WTC11 (cell line): Measurements from ENCODE around the gene MALT1. TPM values are rescaled to one million over a fixed set of nuclear protein-coding genes. Genes with fewer than 3 reads are reported as not detected.

Experiments used
- ATAC-seq: fragments of 200-7000 bp; cut with Tn5 transposase; 2 replicates; pipeline ENCODE4 v1.10.0; 2021; ENCODE audit warnings: mild to moderate bottlenecking, moderate library complexity
- CTCF ChIA-PET: fragments of 300-600 bp; sonication (Branson Sonifier 250); formaldehyde crosslinking; loops from one replicate; lab custom pipeline; 2021; ENCODE audit warnings: antibody characterized with exemption; lab: Charles Lee
- POLR2A ChIA-PET: fragments of 350-600 bp; sonication (Branson Sonifier 250); formaldehyde crosslinking; loops from one replicate; lab custom pipeline; 2021; ENCODE audit warnings: antibody characterized with exemption; lab: Charles Lee
- DNase-seq: peaks from one replicate; pipeline ENCODE4 v3.0.0; 2021; ENCODE audit warnings: low spot score
- H3K27ac Mint-ChIP-seq: 2 replicates; pipeline ENCODE4 v1.8.0; 2021; ENCODE audit warnings: mixed read lengths
- H3K27me3 Mint-ChIP-seq: 2 replicates; pipeline ENCODE4 v1.8.0; 2021; ENCODE audit warnings: low read depth, mild to moderate bottlenecking, moderate library complexity, mixed read lengths
- H3K36me3 Mint-ChIP-seq: 2 replicates; pipeline ENCODE4 v1.8.0; 2021; ENCODE audit warnings: mixed read lengths
- H3K4me1 Mint-ChIP-seq: 2 replicates; pipeline ENCODE4 v1.8.0; 2022; ENCODE audit warnings: mixed read lengths
- H3K4me3 Mint-ChIP-seq: 2 replicates; pipeline ENCODE4 v1.8.0; 2021; ENCODE audit warnings: mild to moderate bottlenecking, moderate library complexity, mixed read lengths
- H3K9me3 Mint-ChIP-seq: 2 replicates; pipeline ENCODE4 v1.8.0; 2021; ENCODE audit warnings: mixed read lengths
- FOXP1 ChIP-seq: sonication (generic); formaldehyde crosslinking; IDR thresholded peaks from 2 replicates; pipeline ENCODE4 v1.8.0; 2022; ENCODE audit warnings: missing genetic modification reagents, mild to moderate bottlenecking, moderate library complexity, borderline replicate concordance
- RORB ChIP-seq: fragments of 250-450 bp; sonication (Bioruptor Pico); IDR thresholded peaks from 2 replicates; pipeline ENCODE4 v1.9.0; 2021; ENCODE audit warnings: mild to moderate bottlenecking
- TEAD1 ChIP-seq: sonication (generic); formaldehyde crosslinking; IDR thresholded peaks from 2 replicates; pipeline ENCODE4 v1.8.0; 2022; ENCODE audit warnings: mild to moderate bottlenecking, missing genetic modification reagents
- ZNF423 ChIP-seq: fragments of 250-450 bp; sonication (Bioruptor Pico); IDR thresholded peaks from 2 replicates; pipeline ENCODE4 v2.1.2; 2022; ENCODE audit warnings: mild to moderate bottlenecking, moderate library complexity
- total RNA-seq: library from RNA; stranded (reverse); gene quantifications from 3 replicates; pipeline ENCODE4 v1.2.3, GENCODE V29; 2021
- TF ChIP-seq, protein P1 (sequence below): sonication (generic); formaldehyde crosslinking; IDR thresholded peaks from 2 replicates; pipeline ENCODE4 v1.8.0; 2022; ENCODE audit warnings: mild to moderate bottlenecking, missing genetic modification reagents
- TF ChIP-seq, protein P2 (sequence below): sonication (generic); formaldehyde crosslinking; IDR thresholded peaks from 2 replicates; pipeline ENCODE4 v1.8.1; 2023; ENCODE audit warnings: mild to moderate bottlenecking, missing genetic modification reagents
- TF ChIP-seq, protein P3 (sequence below): sonication (generic); formaldehyde crosslinking; IDR thresholded peaks from 2 replicates; pipeline ENCODE4 v1.8.0; 2022; ENCODE audit warnings: mild to moderate bottlenecking, missing genetic modification reagents
- TF ChIP-seq, protein P4 (sequence below): sonication (generic); formaldehyde crosslinking; IDR thresholded peaks from 2 replicates; pipeline ENCODE4 v1.8.1; 2023; ENCODE audit warnings: mild to moderate bottlenecking, missing genetic modification reagents, moderate library complexity
- TF ChIP-seq, protein P5 (sequence below): sonication (generic); formaldehyde crosslinking; IDR thresholded peaks from 2 replicates; pipeline ENCODE4 v1.8.1; 2022; ENCODE audit warnings: mild to moderate bottlenecking, moderate library complexity, missing genetic modification reagents

MALT1 gene
- total RNA-seq, 1 experiment from 2014 or later = 13.2 TPM

DNA sequence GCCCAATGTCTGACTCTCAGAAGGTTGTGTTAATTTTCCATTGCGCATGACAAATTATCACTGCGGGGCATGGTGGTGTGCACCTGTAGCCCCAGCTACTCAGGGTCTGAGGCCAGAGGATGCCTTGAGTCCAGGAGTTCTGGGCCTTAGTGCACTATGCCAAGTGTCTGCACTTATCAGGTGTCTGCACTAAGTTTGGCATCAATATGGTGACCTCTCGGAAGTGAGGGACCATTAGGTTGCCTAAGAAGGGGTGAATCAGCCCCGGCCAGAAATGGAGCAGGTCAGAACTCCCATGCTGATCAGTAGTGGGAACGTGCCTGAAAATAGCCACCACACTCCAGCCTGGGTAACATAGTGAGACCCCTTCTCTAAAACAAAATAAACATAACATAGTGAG lies 131.7 kb downstream of the MALT1 start:
- Mint-ChIP-seq H3K4me1 (peaks cover 48% of the 10 kb centered on the region), H3K4me3 (no peak overlapping the region), H3K27me3 (no peaks in the 10 kb centered on the region; the same call in 1 of the 2 replicates), H3K36me3 (peaks cover 17% of the 10 kb centered on the region), H3K9me3 (peaks cover 15% of the 10 kb centered on the region), H3K27ac (no peak overlapping the region)
- no peak for ATAC-seq
- no peak for TF ChIP-seq FOXP1 (CRISPR knock-in tag)
- ChIA-PET POLR2A (no interaction called here), CTCF (no interaction called here)
- no peak for DNase-seq

DNA sequence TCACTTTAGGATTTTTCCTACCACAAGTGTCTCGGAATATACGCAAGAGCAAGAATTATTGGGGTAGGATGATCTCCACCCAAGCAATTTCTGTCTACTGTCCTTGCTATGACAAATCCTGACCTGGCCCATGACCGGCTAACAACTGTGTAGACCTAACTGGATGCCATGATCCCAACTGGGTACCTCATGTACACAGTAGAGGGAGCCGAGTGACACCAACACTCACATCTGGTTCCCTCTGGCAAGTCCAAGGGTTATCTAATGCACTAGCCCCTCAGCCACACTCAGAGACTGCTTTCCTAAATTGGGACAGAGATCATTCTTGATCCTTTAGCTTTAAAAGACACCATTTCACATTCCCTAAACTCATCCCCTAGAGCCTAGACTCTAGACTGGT lies 132.7 kb downstream of the MALT1 start:
- POLR2A ChIA-PET = interaction anchor here (1.0 kb wide), 1 partner anchor 9 kb away, joined by 3 read pairs; no protein-coding TSS in a partner anchor
- ATAC-seq = peak; percentile 23; the same call in 1 of the 2 replicates

More for the DNA sequence above, 132.7 kb downstream of the MALT1 start:
- no peaks in the 10 kb centered on the region; the same call in 1 of the 2 replicates for H3K27me3 Mint-ChIP-seq
- CTCF ChIA-PET = no interaction called here
- TF ChIP-seq, protein P1, sequence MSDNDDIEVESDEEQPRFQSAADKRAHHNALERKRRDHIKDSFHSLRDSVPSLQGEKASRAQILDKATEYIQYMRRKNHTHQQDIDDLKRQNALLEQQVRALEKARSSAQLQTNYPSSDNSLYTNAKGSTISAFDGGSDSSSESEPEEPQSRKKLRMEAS = no peak
- TF ChIP-seq, protein P2, sequence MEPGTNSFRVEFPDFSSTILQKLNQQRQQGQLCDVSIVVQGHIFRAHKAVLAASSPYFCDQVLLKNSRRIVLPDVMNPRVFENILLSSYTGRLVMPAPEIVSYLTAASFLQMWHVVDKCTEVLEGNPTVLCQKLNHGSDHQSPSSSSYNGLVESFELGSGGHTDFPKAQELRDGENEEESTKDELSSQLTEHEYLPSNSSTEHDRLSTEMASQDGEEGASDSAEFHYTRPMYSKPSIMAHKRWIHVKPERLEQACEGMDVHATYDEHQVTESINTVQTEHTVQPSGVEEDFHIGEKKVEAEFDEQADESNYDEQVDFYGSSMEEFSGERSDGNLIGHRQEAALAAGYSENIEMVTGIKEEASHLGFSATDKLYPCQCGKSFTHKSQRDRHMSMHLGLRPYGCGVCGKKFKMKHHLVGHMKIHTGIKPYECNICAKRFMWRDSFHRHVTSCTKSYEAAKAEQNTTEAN (CRISPR knock-in tag) = no peak
- TF ChIP-seq, protein P3, sequence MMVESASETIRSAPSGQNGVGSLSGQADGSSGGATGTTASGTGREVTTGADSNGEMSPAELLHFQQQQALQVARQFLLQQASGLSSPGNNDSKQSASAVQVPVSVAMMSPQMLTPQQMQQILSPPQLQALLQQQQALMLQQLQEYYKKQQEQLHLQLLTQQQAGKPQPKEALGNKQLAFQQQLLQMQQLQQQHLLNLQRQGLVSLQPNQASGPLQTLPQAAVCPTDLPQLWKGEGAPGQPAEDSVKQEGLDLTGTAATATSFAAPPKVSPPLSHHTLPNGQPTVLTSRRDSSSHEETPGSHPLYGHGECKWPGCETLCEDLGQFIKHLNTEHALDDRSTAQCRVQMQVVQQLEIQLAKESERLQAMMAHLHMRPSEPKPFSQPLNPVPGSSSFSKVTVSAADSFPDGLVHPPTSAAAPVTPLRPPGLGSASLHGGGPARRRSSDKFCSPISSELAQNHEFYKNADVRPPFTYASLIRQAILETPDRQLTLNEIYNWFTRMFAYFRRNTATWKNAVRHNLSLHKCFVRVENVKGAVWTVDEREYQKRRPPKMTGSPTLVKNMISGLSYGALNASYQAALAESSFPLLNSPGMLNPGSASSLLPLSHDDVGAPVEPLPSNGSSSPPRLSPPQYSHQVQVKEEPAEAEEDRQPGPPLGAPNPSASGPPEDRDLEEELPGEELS (CRISPR knock-in tag) = no peak
- TF ChIP-seq, protein P4, sequence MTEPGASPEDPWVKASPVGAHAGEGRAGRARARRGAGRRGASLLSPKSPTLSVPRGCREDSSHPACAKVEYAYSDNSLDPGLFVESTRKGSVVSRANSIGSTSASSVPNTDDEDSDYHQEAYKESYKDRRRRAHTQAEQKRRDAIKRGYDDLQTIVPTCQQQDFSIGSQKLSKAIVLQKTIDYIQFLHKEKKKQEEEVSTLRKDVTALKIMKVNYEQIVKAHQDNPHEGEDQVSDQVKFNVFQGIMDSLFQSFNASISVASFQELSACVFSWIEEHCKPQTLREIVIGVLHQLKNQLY (CRISPR knock-in tag) = no peak
- TF ChIP-seq RORB (CRISPR knock-in tag) (no peak), ZNF423 (CRISPR knock-in tag) (no peak), TEAD1 (CRISPR knock-in tag) (no peak)
- TF ChIP-seq, protein P5, sequence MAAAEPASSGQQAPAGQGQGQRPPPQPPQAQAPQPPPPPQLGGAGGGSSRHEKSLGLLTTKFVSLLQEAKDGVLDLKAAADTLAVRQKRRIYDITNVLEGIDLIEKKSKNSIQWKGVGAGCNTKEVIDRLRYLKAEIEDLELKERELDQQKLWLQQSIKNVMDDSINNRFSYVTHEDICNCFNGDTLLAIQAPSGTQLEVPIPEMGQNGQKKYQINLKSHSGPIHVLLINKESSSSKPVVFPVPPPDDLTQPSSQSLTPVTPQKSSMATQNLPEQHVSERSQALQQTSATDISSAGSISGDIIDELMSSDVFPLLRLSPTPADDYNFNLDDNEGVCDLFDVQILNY (CRISPR knock-in tag) = no peak
- TF ChIP-seq, all 79 proteins: peak for 0
- H3K27ac Mint-ChIP-seq = no peak overlapping the region
- H3K36me3 Mint-ChIP-seq = peaks cover 17% of the 10 kb centered on the region
- DNase-seq = no peak
- H3K4me3 Mint-ChIP-seq = no peak overlapping the region
- peaks cover 58% of the 10 kb centered on the region for H3K4me1 Mint-ChIP-seq
- peaks cover 15% of the 10 kb centered on the region for H3K9me3 Mint-ChIP-seq

Other genes starting within 250 kb of the MALT1 start
- 0.07 to 0.18 TPM (median 0.07 TPM) in 3 replicates for gene ALPK2, start 42.4 kb upstream of the MALT1 start, total RNA-seq
- gene ZNF532, start 193.4 kb downstream of the MALT1 start, total RNA-seq = 171 to 185 TPM (median 181 TPM) in 3 replicates